ENCODE data around the gene SLC37A1. TPM values are rescaled to one million over a fixed set of nuclear protein-coding genes. Genes with fewer than 3 reads are reported as not detected.

The SLC37A1 gene
- total and polyA plus RNA-seq, 12 donors: 1.8 to 13.2 (median 5.5) TPM

DNA sequence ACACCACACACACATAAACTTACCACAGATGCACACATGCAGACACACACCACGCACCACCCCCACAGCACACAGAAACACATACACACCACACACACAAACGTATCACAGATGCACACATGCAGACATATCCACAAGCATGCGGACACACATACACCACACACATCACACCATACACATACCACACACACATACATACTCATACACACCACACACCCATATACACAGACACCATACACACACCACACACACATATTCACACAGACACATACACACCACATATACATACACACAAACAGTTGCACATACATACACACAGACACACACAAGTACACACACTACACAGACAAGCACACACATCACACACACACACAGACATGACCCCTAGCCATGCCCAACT lies 102.3 kb downstream of the SLC37A1 start:
- 59 to 64% methylated on average over 3 of the region's 3 CpGs for WGBS, 2 donors
- Histone ChIP-seq H3K9me3 (peaks cover 0 to 23% (median 9%) of the 10 kb centered on the region in 11 donors), H3K36me3 (no peaks in the 10 kb centered on the region), H3K4me1 (peaks cover 0 to 11% (median 0%) of the 10 kb centered on the region in 9 donors), H3K27ac (no peak overlapping the region), H3K4me3 (no peak overlapping the region), H3K27me3 (peaks cover 11 to 52% (median 46%) of the 10 kb centered on the region in 7 donors)
- ATAC-seq (no peak), DNase-seq (no peak)
- intact Hi-C loops (cut with DNase I): no loop called here
- TF ChIP-seq CTCF (IDR thresholded peaks at IDR 0.05): no peak

- Histone ChIP-seq H3K9me3 (peaks cover 0 to 18% (median 8%) of the 10 kb centered on the region in 11 donors), H3K36me3 (no peaks in the 10 kb centered on the region), H3K4me3 (peak overlapping the region in 4 of 10 donors; percentile 16 to 26 (median 20)), H3K27ac (no peak overlapping the region), H3K4me1 (peaks cover 0 to 11% (median 0%) of the 10 kb centered on the region in 9 donors), H3K27me3 (peaks cover 11 to 57% (median 46%) of the 10 kb centered on the region in 7 donors)
- no peak for DNase-seq
- 27 to 31% methylated on average over 18 of the region's 18 CpGs for WGBS, 2 donors
- intact Hi-C loops (cut with DNase I): no loop called here
- no peak for ATAC-seq
- TF ChIP-seq CTCF (IDR thresholded peaks at IDR 0.05): no peak
Observed at GRCh38 chr21:42616446-42616845, 102.8 kb downstream of the SLC37A1 start.

DNA sequence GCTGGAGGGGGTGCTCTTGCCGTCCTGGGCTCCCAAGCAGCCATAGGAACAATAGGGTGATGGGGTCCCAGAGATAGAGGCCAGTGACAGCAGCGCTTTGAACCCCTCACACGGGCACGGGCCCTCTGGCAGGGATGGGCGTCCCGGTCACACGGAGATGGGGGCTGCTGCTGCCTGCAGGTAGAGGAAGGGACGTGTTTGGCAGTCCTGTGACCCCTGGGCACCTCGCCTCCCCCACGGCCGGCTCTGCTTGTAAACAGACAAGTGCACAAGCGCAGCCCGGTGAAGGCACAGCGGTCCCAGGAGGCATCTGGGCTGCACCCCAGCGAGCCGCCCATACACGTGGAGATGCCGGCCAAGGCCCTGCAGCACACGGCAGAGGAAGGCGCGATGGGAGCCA lies 103.3 kb downstream of the SLC37A1 start:
- WGBS, 2 donors: 71 to 78% methylated on average over 21 of the region's 21 CpGs
- H3K4me1 ChIP-seq: peaks cover 0 to 11% (median 0%) of the 10 kb centered on the region in 9 donors
- H3K36me3 ChIP-seq: no peaks in the 10 kb centered on the region
- H3K27ac ChIP-seq: no peak overlapping the region
- no peak overlapping the region for H3K4me3 ChIP-seq
- H3K27me3 ChIP-seq: peaks cover 11 to 62% (median 51%) of the 10 kb centered on the region in 7 donors
- TF ChIP-seq CTCF (IDR thresholded peaks at IDR 0.05): no peak
- intact Hi-C loops (cut with DNase I): no loop called here
- DNase-seq: no peak
- peak in 1 of 8 donors; percentile 44 for ATAC-seq
- peaks cover 0 to 13% (median 5%) of the 10 kb centered on the region in 11 donors for H3K9me3 ChIP-seq

DNA sequence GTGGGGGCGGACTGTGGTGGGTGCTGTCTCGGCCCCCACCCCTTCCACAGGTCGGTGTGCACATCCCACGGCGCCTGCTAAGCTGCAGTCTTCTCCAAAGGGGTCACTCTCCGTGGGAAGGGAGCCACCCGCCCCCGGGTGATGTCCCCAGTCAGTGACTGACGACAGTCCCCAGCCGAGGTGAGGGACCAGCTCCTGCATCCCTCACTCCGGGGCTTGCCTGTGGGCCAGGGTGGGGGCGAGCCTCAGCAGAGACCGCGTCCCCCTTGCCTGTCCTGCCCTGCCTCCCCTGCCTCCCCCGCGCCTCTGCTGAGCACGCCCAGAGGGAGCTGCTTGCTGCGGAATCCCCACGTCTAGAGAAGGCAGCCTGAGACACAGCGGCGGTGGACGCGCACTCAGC lies 103.8 kb downstream of the SLC37A1 start:
- peak in 1 of 8 donors; percentile 42 for ATAC-seq
- Histone ChIP-seq H3K4me1 (peaks cover 0 to 11% (median 0%) of the 10 kb centered on the region in 9 donors), H3K9me3 (peaks cover 0 to 8% (median 0%) of the 10 kb centered on the region in 11 donors), H3K27me3 (peaks cover 11 to 65% (median 55%) of the 10 kb centered on the region in 7 donors), H3K36me3 (no peaks in the 10 kb centered on the region), H3K27ac (no peak overlapping the region), H3K4me3 (no peak overlapping the region)
- intact Hi-C loops (cut with DNase I): no loop called here
- no peak for DNase-seq
- 52 to 54% methylated on average over 23 of the region's 23 CpGs for WGBS, 2 donors
- TF ChIP-seq CTCF (IDR thresholded peaks at IDR 0.05): no peak
